DMS 273 (cell line): ENCODE measurements around the gene FUZ.

ENCODE experiments used
- DNase-seq: peaks from one replicate; lab custom pipeline; 2025; ENCODE audit not compliant: unreplicated experiment; lab: John Stamatoyannopoulos, UW

The FUZ gene

DNA sequence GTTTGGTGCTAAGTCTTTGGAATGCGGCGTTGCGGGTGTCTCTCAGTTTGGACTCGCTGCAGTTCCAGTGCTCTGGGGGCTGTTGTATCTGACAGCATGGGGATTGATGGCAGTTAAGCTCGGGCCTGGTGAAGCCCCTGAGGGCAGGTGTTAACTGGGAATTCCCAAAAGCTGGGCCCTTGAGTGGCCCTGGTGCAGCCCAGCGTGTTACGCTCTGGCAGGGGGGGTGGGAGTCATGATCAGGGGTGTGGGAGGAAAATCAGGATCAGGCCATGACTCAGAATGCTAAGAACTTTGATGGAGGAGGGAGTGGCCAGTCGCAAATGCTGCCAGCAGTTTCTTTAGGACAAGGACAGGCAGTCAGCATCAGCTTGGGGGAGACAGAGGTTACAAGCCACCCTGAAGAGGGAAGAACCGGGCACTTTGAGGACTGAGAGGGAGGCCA lies 26.7 kb downstream of the FUZ start:
- DNase-seq: no peak

DNA sequence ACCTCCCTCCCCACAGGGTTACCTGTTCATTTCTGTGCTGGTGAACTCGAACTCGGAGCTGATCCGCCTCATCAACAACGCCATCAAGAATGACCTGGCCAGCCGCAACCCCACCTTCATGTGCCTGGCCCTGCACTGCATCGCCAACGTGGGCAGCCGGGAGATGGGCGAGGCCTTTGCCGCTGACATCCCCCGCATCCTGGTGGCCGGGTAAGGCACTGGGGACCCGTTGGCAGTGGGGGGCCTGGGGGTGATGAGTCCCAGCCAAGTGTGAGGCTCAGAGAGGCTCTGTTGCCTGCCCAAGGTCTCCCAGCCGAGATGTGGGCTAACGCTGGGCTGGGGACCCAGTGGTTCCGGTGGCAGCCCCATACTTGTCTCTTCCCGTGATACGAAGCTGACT lies 30.6 kb downstream of the FUZ start:
- no peak for DNase-seq

DNA sequence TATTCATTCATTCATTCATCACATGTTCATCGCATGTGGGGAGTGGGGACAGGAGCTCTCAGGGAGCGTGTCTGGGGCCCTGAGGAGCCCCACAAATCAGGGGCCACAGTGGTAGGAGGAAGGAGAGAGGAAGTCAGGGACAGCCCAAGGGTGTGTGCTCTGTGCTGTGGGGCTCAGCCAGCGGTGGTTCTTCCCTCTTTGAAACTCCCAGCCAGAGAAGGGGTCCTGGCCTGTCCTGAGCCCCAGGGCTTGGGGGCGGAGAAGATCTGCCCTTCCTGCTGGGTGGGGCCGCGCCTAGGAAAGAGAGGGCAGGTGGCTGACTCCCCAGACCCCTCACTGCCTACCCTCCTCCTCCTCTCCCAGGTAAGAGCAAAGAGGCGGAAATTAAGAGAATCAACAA lies 31.7 kb downstream of the FUZ start:
- DNase-seq: no peak

DNA sequence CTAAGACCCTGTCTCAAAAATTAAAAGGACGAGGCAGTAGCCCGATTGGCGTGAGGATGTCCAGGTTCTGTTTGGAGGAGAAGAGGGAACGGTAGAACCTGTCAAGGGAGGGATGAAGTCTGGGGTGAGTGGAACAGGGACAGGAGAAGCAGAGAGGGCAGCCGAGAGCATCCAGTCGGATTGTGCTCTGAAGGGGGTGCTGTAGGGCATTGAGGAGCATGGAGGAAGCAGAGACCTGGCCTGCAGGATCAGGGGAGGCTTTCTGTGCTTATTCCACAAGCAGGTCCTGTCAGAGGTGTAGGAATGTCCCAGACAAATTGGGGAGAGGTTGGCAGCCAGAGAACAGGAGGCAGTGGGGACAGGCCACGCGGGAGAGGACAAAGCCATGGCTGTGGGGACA lies 32.2 kb downstream of the FUZ start:
- peak; percentile 16 for DNase-seq

DNA sequence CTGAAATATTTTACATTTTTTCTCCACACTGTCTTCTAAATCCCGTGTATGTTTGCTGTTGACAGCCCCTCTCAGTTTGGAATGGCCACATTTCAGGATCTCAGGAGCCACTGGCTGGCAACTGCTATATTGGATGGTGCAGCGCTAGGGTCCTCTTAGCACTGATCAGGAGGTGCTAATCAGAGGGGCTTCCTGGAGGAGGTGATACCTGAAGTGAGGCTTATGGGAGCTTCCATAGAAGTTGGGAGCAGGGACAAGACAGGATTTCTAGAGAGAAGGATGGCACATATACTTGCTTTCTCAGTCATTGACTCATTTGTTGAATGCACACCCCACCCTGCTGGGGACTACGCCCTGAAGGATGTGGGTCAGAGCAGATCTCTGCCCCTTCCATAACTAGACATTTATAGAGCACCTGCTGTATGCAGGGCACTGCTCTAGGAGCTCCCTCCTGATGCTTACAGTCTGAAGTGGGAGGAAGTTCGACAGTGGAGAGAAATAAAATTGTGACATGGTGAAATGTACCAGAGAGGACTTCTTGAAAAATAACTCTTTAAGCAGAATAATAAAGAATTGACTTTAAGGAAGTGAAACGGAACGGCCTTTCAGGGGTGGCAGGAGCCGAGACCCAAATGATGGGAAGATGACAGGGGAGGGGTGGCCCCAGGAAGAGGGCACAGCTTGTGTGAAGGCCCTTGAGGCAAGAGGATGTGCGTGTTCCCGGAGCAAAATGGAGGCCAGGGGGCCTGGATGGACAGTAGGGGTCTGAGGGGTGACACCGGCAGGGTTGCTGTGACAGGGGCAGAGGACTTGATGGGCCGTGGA lies 33.1 kb downstream of the FUZ start:
- DNase-seq: no peak

DNA sequence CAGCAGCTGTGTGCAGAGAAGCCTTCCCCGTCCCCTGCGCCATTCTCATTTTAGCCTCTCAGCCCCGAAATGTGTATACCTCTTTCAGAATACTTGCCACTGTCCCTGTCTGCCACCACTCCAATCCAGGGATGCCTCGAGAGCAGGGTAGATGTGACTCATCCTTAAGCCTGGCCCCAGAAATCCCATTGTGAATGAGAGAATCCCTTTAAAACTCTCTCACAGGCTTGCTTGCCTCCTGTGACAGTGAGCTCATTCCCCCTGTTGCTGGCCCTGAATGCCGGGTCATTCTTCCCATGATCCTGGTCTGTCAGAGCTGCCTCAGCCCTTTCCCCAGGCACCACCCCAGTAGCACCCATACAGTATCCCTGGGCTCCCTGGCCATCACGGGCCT lies 36.7 kb downstream of the FUZ start:
- no peak for DNase-seq

DNA sequence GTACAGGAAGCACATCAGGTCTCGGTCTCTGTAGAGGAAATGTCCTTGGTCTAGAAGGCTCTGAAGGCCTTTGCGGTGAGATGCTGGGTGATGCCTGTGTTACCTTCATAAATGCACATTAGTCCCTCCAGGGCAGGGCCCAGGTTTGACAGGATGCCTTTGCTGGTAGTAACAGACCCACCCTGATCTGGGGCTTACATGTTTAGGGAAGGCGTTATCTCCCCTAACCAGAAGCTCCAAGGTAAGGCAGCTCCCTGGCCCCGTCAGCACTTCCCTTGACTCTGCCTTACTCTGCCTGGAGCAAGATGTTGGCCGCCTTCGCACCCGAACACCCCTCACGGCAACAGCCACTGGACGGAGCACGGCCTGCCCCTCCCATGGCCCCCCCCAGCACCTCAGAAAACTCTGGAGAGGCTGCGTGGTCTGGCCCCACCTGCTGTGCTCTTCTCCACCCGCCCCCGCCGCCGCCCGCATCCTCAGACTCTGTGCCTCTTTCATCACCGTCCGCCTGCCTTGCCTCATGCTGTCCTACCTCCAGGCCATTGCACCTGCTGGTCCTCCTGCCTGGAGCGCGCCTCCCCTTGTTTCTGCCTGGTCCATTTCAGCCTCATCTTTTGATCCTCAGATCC lies 37.2 kb downstream of the FUZ start:
- no peak for DNase-seq

DNA sequence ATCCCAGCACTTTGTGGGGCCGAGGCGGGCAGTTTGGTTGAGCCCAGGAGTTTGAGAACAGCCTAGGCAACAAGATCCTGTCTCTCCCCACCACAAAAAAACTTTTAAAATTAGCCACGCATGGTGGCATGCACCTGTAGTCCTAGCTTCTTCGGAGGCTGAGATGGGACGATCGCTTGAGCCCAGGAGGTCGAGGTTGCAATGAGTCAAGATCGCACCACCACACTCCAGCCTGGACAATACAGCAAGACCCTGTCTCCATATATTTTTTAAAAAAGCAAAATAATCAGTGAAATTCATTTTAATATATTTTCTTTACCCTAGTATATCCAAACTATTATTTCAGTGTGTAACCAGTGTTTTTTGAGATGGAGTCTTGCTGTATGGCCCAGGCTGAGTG lies 38.1 kb downstream of the FUZ start:
- no peak for DNase-seq

DNA sequence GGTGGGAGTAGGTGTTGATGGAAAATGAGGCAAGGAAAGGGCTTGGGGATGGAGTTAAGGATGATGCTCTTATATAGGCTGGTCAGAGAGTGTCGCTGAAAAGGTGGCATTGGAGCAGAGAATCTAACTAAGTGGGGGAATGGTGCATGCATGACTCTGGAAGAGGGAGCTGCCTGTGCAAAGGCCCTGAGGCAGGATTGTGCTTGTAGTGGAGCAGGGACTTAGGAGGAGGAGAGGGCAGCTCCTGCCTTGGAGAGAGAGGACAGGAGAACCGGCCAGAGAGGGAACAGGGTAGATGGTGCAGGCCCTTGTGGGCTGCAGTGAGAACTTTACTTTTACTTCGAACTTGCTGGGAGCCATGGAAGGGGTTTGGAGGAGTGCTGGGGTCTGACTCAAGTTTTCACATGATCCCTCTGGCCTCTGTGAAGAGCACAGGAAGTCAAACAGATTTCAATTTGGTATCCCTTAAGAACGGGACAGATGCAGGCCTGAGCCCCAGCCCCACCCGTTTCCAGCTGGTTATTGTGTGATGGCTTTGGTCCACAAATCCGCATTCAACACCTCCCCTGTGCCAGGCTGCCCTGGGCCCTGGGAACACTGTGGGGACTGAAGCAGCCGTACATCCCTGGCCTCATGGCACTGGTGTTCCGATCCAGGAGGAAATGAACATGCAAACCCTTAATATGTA lies 39.3 kb downstream of the FUZ start:
- DNase-seq: no peak

DNA sequence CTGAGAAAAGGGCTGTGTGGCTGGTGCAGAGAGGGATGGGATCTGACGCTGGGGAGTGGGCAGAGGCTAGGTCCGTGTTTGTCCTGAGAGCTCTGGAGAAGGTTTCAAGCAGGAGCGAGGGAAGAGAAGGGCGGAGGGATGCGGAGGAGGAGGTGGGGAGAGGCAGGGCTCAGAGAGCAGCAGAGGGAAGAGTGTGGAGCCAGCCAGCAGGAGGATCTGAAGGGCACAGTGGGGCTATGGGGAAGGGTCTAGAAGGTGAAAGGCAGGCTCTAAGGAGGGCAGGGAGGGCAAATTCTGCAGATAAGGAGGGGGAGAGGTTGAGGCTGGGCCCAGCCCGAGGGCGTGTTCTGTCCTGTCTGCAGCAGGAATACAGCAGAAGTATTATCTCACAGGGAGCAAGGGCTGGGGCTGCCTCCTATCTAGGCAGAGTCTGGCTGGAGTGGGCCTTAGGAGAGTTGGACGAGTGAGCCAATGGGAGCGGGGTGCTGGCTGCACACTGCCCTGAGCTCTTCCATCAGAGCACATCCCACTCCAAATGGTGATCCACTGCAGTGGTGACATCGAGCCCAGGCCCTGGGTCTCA lies 40.2 kb downstream of the FUZ start:
- no peak for DNase-seq

DNA sequence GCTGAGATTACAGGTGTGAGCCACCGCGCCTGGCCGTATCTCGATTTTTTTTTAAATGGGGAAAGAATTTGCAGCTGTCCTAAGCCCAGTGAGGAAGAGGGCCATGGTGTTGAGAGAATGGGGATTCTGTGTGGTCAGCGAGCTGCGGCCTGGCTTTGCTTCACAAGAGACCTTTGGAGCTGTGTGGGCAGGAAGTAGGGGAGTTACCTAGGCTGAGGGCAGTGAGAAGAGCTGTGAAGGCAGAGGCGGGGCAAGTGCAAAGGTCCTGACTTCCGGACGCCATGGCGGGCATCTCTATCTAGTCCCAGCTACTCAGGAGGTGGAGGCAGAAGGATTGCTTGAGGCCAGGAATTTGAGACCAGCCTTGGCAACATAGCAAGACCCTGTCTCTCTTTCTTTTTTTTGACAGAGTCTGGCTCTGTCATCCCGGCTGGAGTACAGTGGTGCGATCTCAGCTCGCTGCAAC lies 41.4 kb downstream of the FUZ start:
- DNase-seq: no peak

DNA sequence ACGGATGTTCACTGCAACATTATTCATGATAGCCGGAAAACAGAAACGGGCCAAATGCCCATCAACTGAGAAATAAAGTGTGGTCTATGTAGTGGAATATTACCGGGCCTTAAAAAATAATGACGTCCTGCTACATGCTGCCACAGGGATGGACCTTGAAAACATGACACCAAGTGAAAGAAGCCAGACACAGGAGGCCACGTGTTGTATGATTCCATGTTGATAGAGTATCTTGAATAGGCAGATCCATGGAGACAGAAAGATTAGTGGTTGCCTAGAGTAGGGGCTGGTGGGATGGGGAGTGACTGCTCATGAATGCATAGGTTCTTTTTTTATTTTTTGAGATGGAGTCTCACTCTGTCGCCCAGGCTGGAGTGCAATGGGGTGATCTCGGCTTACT lies 42.6 kb downstream of the FUZ start:
- DNase-seq: no peak

DNA sequence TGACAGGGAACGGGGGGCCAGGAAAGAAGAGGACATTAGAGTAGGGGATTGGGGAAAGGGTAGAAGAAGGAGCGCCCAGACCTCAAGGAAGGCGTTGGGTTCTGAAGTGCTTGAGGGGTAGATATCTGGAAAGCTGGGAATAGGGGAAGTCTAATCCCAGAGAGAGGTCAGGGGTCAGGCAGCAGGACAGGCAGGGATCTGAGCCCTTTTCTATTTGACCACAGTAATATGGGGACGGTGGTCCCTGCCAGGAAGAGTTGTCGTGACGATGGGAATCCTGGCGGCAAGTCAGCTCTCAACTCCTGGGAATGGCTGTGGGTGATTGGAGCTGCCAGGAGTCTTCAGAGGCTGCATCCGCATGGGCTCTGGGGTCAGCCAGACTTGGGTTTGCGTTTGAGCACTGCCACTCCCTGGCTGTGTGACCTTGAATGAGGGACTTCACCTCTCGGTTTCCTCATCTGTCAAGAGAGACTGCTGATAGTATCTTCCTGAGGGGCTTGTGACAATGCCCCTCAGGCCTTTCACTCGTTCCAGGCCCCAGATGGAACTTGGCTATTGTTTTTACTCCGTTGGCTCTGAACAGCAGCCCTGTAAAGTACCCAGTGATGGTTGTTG lies 45.0 kb downstream of the FUZ start:
- DNase-seq: no peak

DNA sequence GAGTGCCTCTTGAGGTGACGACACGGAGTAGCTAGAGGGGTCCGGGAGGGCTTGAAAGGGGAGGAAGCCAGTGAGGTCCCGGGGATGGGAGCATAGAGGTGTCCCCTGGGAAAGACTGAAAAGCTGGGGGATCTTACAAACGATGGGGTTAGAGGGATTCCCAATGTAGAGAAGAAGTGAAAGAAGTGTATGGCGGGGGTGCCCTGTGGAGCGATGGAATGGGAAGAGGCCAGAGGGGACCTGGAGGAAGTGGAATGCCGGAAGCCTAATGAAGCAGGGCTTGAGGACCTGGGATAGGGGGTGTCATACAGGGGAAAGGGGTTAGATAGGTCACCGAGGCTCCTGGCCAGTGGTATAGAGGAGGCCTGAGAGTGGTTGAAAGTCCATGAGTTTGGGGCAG lies 45.7 kb downstream of the FUZ start:
- peak; percentile 48 for DNase-seq

DNA sequence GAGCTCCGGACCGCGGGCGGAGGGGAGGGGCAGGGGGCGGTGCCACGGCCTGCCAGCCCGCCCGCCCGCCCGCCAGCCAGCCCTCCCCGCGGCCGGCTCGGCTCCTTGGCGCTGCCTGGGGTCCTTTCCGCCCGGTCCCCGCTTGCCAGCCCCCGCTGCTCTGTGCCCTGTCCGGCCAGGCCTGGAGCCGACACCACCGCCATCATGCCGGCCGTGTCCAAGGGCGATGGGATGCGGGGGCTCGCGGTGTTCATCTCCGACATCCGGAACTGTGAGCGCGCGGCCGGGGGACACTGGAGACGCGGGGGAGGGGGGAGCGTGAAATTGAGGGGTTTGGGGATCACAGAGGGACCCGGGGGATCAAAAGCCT lies 46.2 kb downstream of the FUZ start, which contains the start of gene AP2A1:
TSS of gene AP2A1 (plus strand) at position 72 of the 370 bp plus-strand sequence. CDS start at position 205, 133 bp downstream.
- DNase-seq: no peak

DNA sequence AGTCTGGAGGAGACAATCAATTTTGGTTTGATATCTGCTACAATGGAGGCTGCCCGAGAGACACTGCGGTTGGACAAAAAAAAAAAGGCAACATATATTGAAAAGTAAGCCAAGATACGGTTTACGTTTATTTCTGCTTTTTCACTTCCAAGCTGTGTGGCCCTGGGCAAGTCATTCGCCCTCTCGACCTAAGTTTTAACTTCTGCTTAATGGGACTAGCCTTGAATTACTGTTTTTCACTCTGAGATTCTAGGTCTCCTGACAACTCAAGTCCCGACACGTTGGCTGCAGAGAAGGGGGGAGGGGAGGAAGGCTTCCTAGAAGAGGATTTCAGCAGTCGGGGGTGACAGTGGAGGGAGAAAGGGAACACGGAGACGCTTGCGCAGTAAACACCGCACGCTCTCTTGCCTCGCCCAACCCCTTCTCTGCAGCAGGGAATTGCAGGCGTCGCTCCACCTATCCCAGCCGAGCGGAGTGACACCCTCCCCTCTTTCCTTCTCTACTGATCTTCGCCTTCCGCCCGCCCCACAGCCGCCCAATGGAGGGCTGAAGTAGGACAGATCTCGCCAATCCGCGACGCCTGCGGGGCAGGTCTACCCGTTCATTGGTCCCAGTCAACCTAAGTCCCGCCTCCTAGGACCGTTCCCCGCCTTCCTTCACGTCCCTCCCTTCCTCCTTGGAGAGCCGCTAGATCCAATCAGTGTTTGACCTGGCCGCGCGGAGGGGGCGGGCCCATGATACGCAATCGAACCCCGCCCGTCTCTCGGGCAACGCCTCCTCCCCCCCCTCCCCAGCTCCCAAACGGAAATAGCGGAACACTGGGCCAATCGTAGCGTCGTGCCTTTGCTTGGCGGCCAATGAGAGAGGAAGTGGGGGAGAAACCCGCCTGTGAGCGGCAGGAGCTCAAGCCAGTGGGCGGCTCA lies 46.8 kb downstream of the FUZ start:
- DNase-seq: peak; percentile 100

DNA sequence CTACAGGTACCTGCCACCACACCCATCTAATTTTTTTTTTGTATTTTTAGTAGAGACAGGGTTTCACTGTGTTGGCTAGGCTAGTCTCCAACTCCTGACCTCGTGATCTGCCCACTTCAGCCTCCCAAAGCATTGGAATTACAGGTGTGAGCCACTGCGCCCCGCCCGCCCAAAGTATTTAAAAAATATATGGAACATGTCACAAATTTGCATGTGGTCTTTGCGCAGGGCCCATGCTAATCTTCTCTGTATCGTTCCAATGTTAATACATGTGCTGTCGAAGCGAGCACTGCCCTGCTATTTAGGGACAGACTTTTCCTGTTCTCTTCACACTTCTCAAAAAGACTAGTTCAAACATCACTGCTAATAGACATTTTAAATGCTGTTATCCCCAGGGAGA lies 48.8 kb downstream of the FUZ start:
- no peak for DNase-seq

DNA sequence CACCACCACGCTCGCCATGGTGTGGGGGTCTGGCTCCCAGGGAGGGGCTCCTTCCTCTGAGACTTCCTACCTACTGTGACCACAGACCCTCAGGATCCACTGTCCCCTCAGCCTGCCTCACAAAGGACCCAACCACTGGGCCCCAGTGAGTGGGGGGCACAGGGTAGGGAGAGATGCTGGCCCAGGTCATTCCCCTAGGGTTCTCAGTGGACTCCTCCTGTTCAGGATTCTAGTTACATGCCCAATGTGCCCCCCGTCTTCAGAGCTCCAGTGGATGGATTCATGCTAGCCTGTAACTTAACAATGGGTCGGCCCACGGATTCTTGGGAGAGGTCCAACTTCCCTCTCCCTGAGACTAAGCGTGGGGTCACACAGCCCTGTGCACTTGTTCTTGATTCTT lies 49.9 kb downstream of the FUZ start, which contains the start of gene TSKS:
TSS of gene TSKS (minus strand) at position 77 of the 400 bp plus-strand sequence. CDS start at position 18, 59 bp downstream.
- no peak for DNase-seq

DNA sequence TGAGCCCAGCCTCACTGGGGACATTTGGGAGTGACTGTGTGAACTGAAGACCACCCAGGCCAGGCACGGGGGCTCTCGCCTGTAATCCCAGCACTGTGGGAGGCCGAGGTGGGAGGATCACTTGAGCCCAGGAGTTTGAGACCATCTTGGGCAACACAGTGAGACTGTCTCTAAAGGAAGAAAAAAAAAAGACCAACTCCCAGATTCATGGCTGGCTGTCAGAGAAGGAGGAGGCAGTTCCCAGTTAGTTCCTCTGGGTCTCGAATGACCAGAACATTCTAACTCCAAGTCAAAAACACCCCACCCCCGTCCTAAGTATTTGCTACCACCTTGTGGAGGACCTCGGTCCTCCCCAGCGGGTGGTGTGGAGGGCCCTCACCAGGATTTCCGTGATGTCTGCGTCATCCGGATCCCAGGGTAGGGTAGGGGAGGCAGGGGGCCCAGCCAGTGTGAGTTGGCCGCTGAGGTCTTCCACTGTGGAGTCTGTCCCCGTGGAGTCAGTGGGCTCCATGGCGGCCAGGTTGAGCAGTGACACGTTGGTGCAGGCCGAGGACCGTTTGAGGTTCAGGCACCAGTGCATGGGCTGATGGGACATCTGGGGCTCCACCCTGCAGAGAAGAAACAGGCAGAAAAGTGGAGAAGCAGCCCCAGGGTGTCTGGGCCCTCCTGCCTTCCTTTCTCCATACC lies 51.3 kb downstream of the FUZ start:
- DNase-seq: peak; percentile 27
